GM12878 (cell line): ENCODE data around the gene TMUB1. TPM values are rescaled to one million over a fixed set of nuclear protein-coding genes. Genes with fewer than 3 reads are reported as not detected.

Experiments used
- ATAC-seq: fragments of 200-7000 bp; cut with Tn5 transposase; 3 replicates; pipeline ENCODE4 v1.9.1; 2020; ENCODE audit warnings: mild to moderate bottlenecking, moderate library complexity
- BruUV-seq: library from RNA; stranded (reverse); fragments of 400-500 nt; replicated peaks from 2 replicates; lab custom pipeline; 2021; lab: Mats Ljungman, UMichigan
- CTCF ChIA-PET: fragments of 300-600 bp; sonication (Branson Sonifier 250); formaldehyde crosslinking; extraction: SDS; loops from one replicate; lab custom pipeline; 2021; ENCODE audit warnings: inconsistent platforms; lab: Yijun Ruan, JAX
- POLR2A ChIA-PET: fragments of 350-600 bp; formaldehyde crosslinking; extraction: SDS; loops from one replicate; lab custom pipeline; 2021; ENCODE audit warnings: inconsistent platforms; lab: Charles Lee
- RAD21 ChIA-PET: fragments of 300-600 bp; sonication (Branson Sonifier 250); formaldehyde crosslinking; loops from one replicate; lab custom pipeline; 2023; ENCODE audit warnings: antibody characterized with exemption; ENCODE audit not compliant: unreplicated experiment; lab: Charles Lee
- SMC1A ChIA-PET: fragments of 300-600 bp; sonication (Branson Sonifier 250); formaldehyde crosslinking; loops from one replicate; lab custom pipeline; 2023; ENCODE audit not compliant: unreplicated experiment, uncharacterized antibody; lab: Charles Lee
- DNase-seq: peaks from one replicate; pipeline ENCODE4 v3.0.0-alpha.2; 2011; ENCODE audit warnings: low read depth, low spot score
- FAIRE-seq: peaks from 3 replicates; lab custom pipeline; 2011; peaks lifted over from hg19 to GRCh38; lab: Jason Lieb, UNC
- H2AFZ ChIP-seq: 2 replicates; pipeline ENCODE4 v1.6.0; 2011; ENCODE audit warnings: low read depth, low read length, control low read depth; ENCODE audit not compliant: control insufficient read depth
- H3K27ac ChIP-seq: 2 replicates; pipeline ENCODE4 v1.5.1; 2011; ENCODE audit warnings: control low read depth; ENCODE audit not compliant: control insufficient read depth, insufficient read depth
- H3K27me3 ChIP-seq, 2 experiments: replicated peaks in 1 of 2; 2 replicates each; pipeline versions ENCODE4 v1.6.0 to v1.6.1; 2011; ENCODE audit warnings: low read length in 1 of 2; ENCODE audit not compliant: control insufficient read depth in 2 of 2, insufficient read depth in 2 of 2
- H3K36me3 ChIP-seq, 2 experiments: 2 replicates each; pipeline ENCODE4 v1.5.1; 2011; ENCODE audit warnings: low read length in 1 of 2; ENCODE audit not compliant: control insufficient read depth in 2 of 2, insufficient read depth in 2 of 2
- H3K4me1 ChIP-seq: 2 replicates; pipeline ENCODE4 v1.6.1; 2011; ENCODE audit warnings: mild to moderate bottlenecking, low read length, moderate library complexity, mixed read lengths; ENCODE audit not compliant: control insufficient read depth, insufficient read depth
- H3K4me2 ChIP-seq: 2 replicates; pipeline ENCODE4 v1.6.0; 2011; ENCODE audit warnings: control low read depth; ENCODE audit not compliant: control insufficient read depth, insufficient read depth
- H3K4me3 ChIP-seq: fragments of 200-600 bp; sonication (generic); 2 replicates; pipeline ENCODE4 v1.5.1; 2016
- H3K79me2 ChIP-seq: 2 replicates; pipeline ENCODE4 v1.6.0; 2011; ENCODE audit warnings: low read length; ENCODE audit not compliant: control insufficient read depth, insufficient read depth
- H3K9ac ChIP-seq: 2 replicates; pipeline ENCODE4 v1.8.0; 2011; ENCODE audit warnings: low read length, control low read depth, mixed read lengths; ENCODE audit not compliant: control insufficient read depth, insufficient read depth
- H3K9me3 ChIP-seq: replicated peaks from 3 replicates; pipeline ENCODE4 v1.5.1; 2011; ENCODE audit warnings: mild to moderate bottlenecking, low read length; ENCODE audit not compliant: control insufficient read depth, insufficient read depth
- H4K20me1 ChIP-seq: 2 replicates; pipeline ENCODE4 v1.6.0; 2011; ENCODE audit not compliant: control insufficient read depth, insufficient read depth
- BCL11A ChIP-seq: IDR thresholded peaks from 2 replicates; pipeline ENCODE4 v1.6.1; 2011; ENCODE audit warnings: low read depth, low read length
- CREM ChIP-seq: IDR thresholded peaks from 2 replicates; pipeline ENCODE4 v1.6.1; 2014; ENCODE audit warnings: antibody characterized with exemption, low read depth
- E2F8 ChIP-seq: fragments of 450-650 bp; IDR thresholded peaks from 2 replicates; pipeline ENCODE4 v1.6.1; 2018; ENCODE audit warnings: mild to moderate bottlenecking, low read depth, moderate library complexity; ENCODE audit not compliant: partially characterized antibody
- EP300 ChIP-seq, 2 experiments: fragments of 150-350 bp in 1 of 2; IDR thresholded peaks; 2 replicates each; pipeline ENCODE4 v1.6.1; 2011 to 2012; ENCODE audit warnings: low read depth in 2 of 2, low read length in 2 of 2, borderline replicate concordance in 1 of 2, improper control_type of control experiment in 1 of 2, inconsistent platforms in 1 of 2; ENCODE audit not compliant: control insufficient read depth in 1 of 2
- EZH2 ChIP-seq: IDR thresholded peaks from 2 replicates; pipeline ENCODE4 v1.6.1; 2012; ENCODE audit warnings: low read depth, mild to moderate bottlenecking, control low read depth, inconsistent platforms, low read length, borderline replicate concordance; ENCODE audit not compliant: control insufficient read depth
- HSF1 ChIP-seq: fragments of 150-350 bp; IDR thresholded peaks from 2 replicates; pipeline ENCODE4 v1.6.1; 2014; ENCODE audit warnings: mild to moderate bottlenecking, low read depth, low read length
- IKZF2 ChIP-seq, 2 experiments: fragments of 450-650 bp; IDR thresholded peaks; 2 replicates each; pipeline ENCODE4 v1.6.1; 2017; ENCODE audit warnings: mild to moderate bottlenecking in 2 of 2, moderate library complexity in 2 of 2
- IRF4 ChIP-seq: IDR thresholded peaks from 2 replicates; pipeline ENCODE4 v1.6.1; 2011; ENCODE audit warnings: low read depth, low read length
- MXI1 ChIP-seq: fragments of 150-350 bp; IDR thresholded peaks from 2 replicates; pipeline ENCODE4 v1.6.1; 2011; ENCODE audit warnings: low read depth, mild to moderate bottlenecking, inconsistent platforms, low read length, improper control_type of control experiment
- MYB ChIP-seq: fragments of 150-350 bp; IDR thresholded peaks from 2 replicates; pipeline ENCODE4 v1.6.1; 2014; ENCODE audit warnings: mild to moderate bottlenecking, low read depth, low read length, borderline replicate concordance
- RAD21 ChIP-seq: IDR thresholded peaks from 2 replicates; pipeline ENCODE4 v1.6.1; 2011; ENCODE audit warnings: mild to moderate bottlenecking, low read depth, low read length, moderate library complexity; ENCODE audit not compliant: insufficient read depth
- SREBF1 ChIP-seq: IDR thresholded peaks from 2 replicates; pipeline ENCODE4 v1.6.1; 2012; ENCODE audit warnings: mild to moderate bottlenecking, low read length
- ZBTB4 ChIP-seq: fragments of 450-650 bp; formaldehyde crosslinking; IDR thresholded peaks from 2 replicates; pipeline ENCODE4 v1.4.0; 2022; ENCODE audit warnings: mild to moderate bottlenecking, moderate library complexity
- WGBS: methylation state at CpG from one replicate; pipeline ENCODE4 v1.1.6; 2016; ENCODE audit warnings: low lambda C conversion rate; ENCODE audit not compliant: insufficient replicate concordance, insufficient coverage; ENCODE audit errors: missing lambda C conversion rate; 5-methylcytosine and 5-hydroxymethylcytosine counted together
- in situ Hi-C: fragments of 300-500 bp; cut with MboI; formaldehyde crosslinking; loops from 9 replicates; pipeline ENCODE4 v1.14.3; 2018; ENCODE audit warnings: mixed read lengths
- intact Hi-C: fragments of 100-400 bp; cut with micrococcal nuclease; formaldehyde crosslinking; loops from one replicate; pipeline ENCODE4 v1.14.2; 2022; ENCODE audit not compliant: unreplicated experiment
- polyA plus RNA-seq, 11 experiments: library from polyadenylated mRNA; depleted of rRNA in 4 of 11; unstranded in 6 of 11; stranded (reverse) in 5 of 11; fragments of >200 nt; fragmentation: Nextera tagmentation in 4 of 11; fragmentation: Illumina TruSeq in 1 of 11; extraction: Ambion mirVana in 4 of 11; extraction: Trizol in 1 of 11; gene quantifications; 1 replicate in 1 of 11; 2 replicates in 10 of 11; pipeline versions ENCODE4 v1.2.1 to v1.2.3, GENCODE V29; 2011 to 2016; ENCODE audit warnings: inconsistent platforms in 2 of 11, missing spikeins in 2 of 11, low read depth in 1 of 11
- total RNA-seq, 4 experiments: library from RNA; depleted of rRNA in 3 of 4; stranded (reverse); fragments of >200 nt in 3 of 4; fragmentation: Illumina TruSeq in 1 of 4; extraction: Trizol in 1 of 4; gene quantifications; 2 replicates each; pipeline versions ENCODE4 v1.2.1 to v1.2.3, GENCODE V29; 2013 to 2021

The TMUB1 gene
- total and polyA plus RNA-seq, 10 of the 15 experiments (the other 5 are each of a cell fraction or from before 2014, with no cell fraction given), result 0.27 to 79.5 (median 41.3) TPM; not detected in 1

- RAD21 ChIA-PET, result interaction anchor here (1.1 to 1.4 kb wide), 4 partner anchors 23 to 59 kb away, joined by 3 to 6 read pairs (median 4); partner anchors contain the start of gene ABCB8
- ATAC-seq, result peak; percentile 49
- no peaks in the 10 kb centered on the region; the same call in 1 of the 2 replicates for H4K20me1 ChIP-seq
- no peaks in the 10 kb centered on the region for H3K9me3 ChIP-seq
- POLR2A ChIA-PET, result interaction anchor here (1.3 kb wide), 2 partner anchors 29 to 59 kb away, joined by 3 to 4 read pairs; partner anchors contain the start of gene ABCB8
- CTCF ChIA-PET, result interaction anchor here (0.7 to 2.0 kb wide), 6 partner anchors 16 to 157 kb away, joined by 3 to 17 read pairs (median 4); partner anchors contain the start of gene ABCB8
- peak; percentile 7 for FAIRE-seq
- peak overlapping the region; percentile 57 for H3K9ac ChIP-seq
- peak overlapping the region; percentile 87 for H3K4me3 ChIP-seq
- no TSS peak for BruUV-seq
- H3K4me1 ChIP-seq, result peaks cover 25% of the 10 kb centered on the region
- SMC1A ChIA-PET, result interaction anchor here (1.2 to 3.2 kb wide), 3 partner anchors 24 to 59 kb away, joined by 3 to 16 read pairs (median 9); partner anchors contain the start of gene ABCB8
- in situ Hi-C loops (no loop called here), intact Hi-C loops (loop anchor here (2.0 kb wide), 2 partner anchors 23 to 29 kb away; partner anchors contain the start of gene SLC4A2)
- DNase-seq, result no peak
- H3K27ac ChIP-seq, result peak overlapping the region; percentile 80
- H2AFZ ChIP-seq, result peak overlapping the region; percentile 56
- peaks cover 67% of the 10 kb centered on the region for H3K79me2 ChIP-seq
- 1% methylated on average over 63 of the region's 70 CpGs for WGBS
- peaks cover 0 to 2% of the 10 kb centered on the region in 2 experiments; a peak in 2 of 4 replicates for H3K36me3 ChIP-seq
- H3K27me3 ChIP-seq, result no peaks in the 10 kb centered on the region
- peak overlapping the region; percentile 95 for H3K4me2 ChIP-seq
- TF ChIP-seq CREM (peak; percentile 37; the same call in 1 of the 2 replicates), MXI1 (no peak; the same call in 1 of the 2 replicates), ZBTB4 (CRISPR knock-in tag) (no peak), EZH2 (no peak), RAD21 (no peak), BCL11A (no peak), IRF4 (0 out of 2 replicates have a peak, but pooled peaks have one; percentile 8), SREBF1 (no peak), E2F8 (no peak), IKZF2 (IDR thresholded peaks at IDR 0.05) (peak in 1 of 2 experiments; percentile 27; a peak in 1 of 4 replicates), HSF1 (no peak), EP300 (IDR thresholded peaks at IDR 0.05; ENCODE audit: borderline replicate concordance in 1 of 2, control insufficient read depth in 1 of 2, low read depth in 2 of 2, low read length in 2 of 2) (no peak), MYB (no peak)
Observed at GRCh38 chr7:151087245-151088018, 4.1 kb upstream of the TMUB1 start.
